Activated CD8-positive, alpha-beta memory T cell treated with anti-CD3 and anti-CD28 coated beads for 1 hour (primary cell): Measurements from ENCODE around the gene ADCY5.

Source experiments
- DNase-seq, 2 donors: peaks; one replicate each; pipeline ENCODE4 v3.0.0-alpha.2; 2020; ENCODE audit warnings: low read depth in 1 of 2; ENCODE audit errors: extremely low read depth in 1 of 2

Gene ADCY5

DNA sequence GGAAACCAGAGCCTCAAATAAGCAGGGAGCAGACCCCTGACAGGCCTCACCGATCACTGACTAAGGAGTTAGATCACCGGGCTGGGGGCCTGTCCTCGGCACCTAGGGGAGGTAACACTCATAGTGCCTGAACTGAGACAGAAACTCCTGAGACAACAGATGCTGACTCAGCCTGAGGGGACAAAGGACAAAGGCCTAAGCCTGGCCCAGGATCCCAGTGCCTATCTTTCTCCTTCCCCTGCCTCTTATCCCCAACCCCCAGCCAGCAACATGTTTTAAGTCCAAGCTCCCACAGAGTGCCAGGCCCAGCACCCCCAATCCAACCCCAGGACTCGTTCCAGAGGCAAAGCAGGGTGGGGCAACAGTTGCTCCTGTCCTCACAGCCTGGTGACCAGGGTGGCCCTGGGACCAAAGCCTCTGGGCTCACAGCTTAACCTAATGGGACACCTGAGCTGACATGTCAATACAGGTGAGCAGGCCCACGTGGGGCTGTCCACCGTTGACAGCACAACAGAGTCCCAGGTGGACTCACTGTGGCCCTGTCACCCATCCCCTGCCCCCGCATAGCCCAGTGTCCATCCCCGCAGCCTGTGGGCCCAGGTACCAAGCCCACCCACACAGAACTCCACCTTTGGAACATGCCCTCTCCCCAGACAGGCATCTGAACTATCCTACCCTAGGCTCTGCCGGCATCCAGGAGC lies 37.4 kb downstream of the ADCY5 start:
- DNase-seq, result no peak

DNA sequence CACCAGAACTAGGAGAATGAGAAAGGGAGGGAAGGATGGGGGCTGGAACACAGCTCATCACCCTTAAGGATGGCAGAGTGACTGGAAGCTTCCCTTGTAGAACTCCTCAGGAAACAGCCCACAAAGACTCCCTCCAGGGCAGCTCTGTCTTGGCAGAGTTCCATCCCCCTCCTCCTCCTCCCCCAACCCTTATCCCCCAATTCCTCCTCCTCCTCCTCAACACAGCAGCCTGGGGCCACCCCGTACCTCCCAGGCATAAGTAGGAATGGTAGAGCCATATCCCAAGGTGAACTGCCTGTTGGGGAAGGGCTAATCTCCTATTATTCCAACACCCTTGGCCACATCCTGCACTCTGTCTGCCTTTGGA lies 38.8 kb downstream of the ADCY5 start:
- no peak for DNase-seq

DNA sequence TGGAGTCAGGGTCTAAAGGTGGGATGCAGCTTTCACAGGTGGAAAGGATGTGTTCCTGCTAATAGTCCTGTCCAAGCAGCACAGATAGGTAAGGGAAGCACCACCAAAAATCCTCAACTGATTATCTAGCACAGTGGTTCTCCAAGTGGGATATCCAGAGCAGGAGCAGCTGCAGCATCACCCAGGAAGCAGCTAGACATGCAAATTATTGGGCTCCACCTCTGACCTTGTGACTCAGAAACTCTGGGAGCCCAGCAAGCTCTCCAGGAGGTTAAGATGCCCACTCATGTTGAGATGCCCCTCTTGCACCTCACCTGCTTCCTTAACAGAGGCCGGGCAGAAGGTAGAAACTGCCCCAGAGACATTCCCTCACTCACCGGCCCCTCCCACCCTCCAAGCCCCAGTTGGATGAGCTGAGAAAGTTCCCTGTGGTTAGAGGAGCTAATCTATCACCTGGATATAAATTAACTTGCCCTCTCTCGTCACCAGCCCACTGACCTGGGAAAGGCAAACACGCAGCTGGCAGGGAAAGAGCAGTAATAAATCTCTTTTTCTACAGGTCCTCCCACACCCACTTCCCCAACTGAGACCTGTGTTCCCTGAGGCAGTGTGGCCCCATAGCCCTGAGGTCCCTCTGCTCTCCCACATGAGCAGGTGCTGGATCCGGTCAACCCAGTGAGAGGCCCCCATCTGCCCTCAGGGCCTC lies 39.3 kb downstream of the ADCY5 start:
- no peak for DNase-seq

DNA sequence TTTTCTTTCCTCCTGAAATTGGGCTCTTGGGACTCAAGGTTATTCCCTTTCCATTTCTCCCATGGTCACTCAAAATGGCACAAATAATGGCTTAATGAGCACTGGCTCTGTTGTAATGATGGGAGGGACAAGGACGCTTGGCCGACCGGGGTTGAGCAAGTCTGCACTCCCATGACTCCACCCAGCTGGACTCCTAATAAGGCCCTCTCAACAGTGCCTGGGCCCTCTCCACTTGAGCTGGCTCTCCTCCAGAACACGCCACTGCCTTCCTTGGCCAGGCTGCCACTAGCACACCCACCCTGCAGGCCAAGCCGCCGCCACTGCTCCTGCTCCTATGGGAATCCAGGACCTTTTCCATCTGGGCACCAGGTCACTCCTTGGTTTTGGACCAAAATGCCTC lies 42.3 kb downstream of the ADCY5 start:
- DNase-seq, result no peak

DNA sequence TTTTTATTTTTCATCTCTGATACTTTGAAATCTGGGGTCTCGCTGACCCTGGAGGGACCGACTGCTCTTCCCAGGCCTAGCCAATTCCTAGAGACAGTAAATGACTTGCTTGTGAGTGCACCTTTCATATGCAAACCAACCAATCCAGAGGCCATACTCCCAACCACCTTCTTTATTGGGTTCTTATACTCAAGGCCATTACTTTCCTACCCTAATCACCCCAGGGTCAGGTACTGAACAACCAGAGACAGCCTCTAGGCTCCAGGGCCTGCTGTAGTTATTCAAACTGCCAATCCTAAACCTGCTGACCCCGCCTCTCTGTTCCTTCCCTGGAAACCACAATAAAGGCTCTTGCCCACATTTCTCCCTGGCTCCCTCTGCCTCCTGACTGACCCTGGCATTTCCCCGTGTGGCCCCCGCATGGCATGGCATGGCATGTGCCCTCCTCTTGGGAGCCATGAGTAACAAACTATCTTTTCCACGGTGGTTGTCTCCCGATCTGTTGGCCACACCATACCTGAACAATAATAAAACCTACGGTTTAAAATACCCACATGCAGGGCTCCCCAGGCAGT lies 42.9 kb downstream of the ADCY5 start:
- DNase-seq, result no peak

DNA sequence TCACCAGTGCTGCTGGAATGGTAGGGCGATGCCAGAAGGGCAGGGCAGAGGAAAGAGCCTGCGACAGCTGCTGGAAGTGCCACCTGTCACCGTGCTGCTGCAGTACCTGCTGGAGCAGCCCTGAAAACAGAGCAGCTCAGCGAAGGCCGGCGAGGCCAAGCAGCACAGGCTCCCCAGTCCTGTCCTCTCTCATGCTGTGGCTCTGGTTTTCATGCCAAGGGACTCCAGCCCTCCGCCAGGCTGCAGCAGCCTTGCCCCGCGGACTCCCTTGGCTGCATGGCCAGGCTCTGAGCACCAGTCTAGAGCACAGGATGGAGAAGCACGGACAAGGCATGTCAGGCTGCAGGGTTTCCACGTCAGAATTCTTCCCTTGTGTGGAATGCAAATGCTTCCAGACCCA lies 43.9 kb downstream of the ADCY5 start:
- DNase-seq, result no peak

DNA sequence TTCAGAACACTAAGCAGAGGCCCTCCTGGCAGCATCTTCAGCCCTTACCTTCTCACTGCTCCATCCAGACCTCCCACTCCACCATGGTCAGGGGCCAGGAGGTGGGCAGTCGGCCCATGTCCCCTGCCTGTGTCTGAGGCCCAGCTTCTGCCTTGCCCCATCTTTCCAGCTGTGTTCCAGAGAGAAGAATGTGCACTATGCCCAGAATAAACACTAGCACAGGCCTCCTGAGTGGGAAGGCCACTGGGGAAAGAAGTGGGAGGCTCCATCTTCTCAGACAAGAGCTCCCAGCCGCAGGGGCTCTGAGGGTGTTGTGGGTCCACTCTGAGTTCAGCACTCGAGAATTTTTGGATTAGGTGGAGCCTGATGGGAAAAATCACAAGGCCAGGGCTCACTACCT lies 44.5 kb downstream of the ADCY5 start:
- no peak for DNase-seq

DNA sequence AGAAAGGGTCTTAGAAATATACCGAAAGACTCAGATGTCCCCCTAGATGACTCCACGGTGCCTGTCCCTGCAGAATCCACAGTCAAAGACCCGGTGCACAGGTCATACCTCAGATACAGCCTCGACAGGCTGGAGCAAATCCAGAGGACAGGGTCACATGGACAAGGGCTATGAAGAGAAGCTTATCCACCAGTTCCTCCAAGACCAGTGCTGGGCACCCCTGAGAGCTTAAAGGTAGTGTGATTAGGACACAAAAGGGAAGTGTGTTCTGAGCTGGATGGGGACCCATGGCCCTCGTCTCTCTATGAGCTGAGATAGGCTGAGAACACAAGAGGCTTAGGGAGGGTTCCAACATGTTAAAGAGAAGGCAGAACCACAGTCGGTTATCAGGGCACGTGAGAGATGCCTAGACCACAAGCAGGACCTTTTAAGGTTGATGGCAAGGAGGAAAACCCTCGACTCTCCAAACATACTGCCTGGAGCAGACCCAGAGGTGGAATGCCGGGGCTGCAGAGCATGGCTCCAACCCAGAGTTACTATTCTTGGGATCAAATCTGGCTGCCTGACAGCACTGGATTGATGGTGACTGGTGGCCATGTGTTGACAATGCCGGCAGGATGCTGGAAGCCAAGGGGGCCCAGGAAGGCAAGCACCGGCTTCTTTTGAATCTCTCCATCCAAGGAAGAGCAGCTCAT lies 46.9 kb downstream of the ADCY5 start:
- DNase-seq, result no peak

DNA sequence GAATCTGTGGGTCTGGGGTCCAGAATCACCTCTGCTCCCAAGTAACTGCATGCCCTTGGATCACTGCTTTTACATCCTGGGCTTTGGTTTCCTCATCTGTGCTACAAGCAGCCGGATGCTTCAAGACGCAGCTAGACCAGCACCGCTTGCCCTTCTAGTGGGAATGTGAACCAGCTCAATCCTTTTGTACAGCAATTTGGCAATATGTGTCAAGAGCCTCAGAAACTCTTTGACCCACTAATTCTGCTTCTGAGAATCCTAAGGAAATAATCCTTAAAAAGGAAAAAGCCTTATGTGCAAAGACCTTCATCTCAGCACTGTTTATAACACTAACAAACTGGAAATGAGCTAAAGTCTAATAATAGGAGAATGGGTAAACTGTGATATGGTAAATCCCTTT lies 48.7 kb downstream of the ADCY5 start:
- DNase-seq, result no peak

DNA sequence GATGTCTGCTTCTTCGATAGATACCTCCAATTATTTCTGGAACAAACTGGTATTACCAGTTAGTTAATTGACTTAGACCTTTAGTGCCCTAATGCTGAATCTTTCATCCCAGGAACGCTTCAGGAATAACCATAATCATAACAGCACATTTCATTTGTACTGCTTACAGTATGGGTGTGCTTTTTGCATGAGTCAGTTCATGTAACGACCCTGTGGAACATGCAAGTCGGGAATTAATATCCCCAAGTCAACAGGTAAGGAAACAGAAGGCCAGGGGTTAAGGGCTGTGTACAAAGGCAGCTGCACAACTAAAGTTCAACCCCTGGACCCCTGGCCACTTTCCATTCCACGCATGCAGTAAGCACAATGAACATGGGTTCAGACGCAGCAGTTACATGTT lies 49.2 kb downstream of the ADCY5 start:
- DNase-seq, result no peak

DNA sequence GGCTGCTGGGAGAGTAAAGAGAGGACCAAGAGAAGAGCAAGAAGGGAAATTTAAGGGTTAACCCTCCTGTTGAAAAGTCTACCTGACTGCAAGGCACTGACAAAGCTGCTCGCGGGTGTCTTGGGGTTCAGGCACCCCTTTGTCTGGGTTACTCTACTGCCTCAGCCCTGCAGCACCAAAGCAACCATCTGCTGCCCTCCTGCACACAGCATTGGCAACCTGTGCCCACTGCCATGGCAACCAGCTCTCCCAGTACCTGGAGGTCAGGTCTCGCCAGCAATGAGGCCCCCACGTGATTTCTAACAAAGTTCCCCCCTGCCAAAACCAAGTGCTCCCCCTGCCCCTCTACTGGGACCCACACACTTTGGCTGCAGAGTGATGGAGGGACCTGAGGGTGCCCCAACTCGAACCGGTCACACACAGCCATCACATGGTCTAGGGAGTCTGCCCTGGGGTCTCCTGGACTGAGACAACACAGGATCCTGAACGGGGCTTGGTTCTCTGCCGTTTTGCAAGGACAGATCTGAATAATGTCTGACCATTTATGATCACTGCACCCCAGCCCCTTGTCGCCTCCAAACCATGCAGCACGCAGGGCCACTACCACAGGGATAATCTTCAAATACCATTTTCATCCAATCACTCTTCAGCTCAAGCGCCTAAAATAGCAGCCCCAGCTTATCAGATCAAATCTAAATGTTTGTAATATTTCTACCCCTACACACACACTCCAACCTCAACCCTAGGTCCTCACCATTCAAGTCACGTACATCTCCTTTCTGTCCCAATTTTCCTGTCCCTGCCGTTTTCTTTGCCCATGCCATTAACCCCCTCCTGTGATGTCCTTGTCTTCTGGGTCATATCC lies 50.7 kb downstream of the ADCY5 start:
- DNase-seq, result no peak

DNA sequence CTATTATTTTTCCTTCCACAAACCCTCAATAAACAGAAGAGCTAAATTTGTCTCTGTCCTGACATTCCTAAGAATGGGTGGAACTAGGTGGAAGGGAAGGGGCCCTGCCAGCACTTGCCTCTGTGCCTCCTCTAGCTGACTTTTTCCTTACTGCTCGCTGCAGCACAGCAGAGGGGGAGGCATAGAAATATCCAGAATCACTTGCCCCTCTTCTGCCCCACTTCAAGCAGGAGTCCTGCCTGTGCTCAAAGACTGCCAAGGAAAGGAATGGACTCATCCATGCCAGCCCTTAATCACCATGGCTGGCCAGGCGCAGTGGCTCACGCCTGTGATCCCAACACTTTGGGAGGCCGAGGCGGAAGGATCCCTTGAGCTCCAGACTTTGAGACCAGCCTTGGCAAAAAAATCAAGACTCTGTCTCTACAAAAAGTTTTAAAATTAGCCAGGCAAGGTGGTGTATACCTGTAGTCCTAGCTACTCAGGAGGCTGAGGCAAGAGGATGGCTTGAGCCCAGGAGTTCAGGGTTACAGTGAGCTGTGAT lies 51.8 kb downstream of the ADCY5 start:
- no peak for DNase-seq

DNA sequence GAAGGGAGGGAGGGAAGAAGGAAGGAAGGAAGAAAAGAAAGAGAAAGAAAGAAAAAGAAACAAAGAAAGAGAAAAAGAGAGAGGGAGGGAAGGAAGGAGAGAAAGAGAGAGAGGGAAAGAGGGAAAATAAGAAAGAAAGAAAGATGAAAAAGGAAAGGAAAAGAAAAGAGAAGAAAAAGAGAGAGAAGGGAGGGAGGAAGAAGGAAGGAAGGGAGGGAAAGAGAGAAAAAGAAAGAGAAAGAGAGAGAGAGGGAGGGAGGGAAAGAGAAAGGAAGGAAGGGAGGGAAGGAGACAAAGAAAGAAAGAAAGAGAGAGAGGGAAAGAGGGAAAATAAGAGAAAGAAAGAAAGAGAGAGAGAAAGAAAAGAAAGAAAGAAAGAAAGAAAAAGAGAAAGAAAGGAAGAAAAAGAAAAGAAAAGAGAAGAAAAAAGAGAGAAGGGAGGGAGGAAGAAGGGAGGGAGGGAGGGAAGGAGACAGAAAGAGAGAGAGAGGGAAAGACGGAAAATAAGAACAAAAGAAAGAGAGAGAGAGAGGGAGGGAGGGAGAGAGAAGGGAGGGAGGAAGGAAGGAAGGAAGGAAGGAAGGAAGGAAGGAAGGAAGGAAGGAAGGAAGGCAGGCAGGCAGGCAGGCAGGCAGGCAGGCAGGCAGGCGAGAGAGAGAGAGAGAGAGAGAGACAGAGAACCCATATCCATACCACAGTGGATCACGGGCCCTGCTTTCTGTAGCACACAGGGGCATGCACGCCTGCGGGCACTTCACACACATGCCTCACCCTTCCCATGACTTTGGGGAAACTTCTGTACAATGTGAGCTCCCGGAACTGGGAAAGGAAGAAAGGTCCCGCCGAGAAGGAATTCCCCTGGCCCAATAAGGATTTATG lies 52.5 kb downstream of the ADCY5 start:
- DNase-seq, result no peak

DNA sequence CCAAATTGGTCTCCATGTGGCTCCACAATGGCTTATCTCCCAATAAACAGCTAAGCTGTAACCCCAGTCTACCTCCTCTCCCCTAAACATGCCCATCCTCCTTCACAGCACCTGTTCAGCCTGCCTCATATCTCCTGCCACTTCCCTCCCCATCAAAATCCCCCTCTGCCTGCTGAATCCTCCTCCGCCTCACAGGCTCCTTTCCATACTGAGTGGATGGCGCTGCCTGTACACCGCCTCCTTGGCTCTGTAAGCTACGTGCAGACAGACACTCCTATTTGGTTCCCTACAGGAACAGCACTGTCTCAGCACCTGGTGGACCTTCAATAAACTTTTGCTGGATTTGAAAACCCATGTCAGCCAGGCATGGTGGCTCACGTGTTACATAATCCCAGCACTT lies 53.7 kb downstream of the ADCY5 start:
- no peak for DNase-seq

DNA sequence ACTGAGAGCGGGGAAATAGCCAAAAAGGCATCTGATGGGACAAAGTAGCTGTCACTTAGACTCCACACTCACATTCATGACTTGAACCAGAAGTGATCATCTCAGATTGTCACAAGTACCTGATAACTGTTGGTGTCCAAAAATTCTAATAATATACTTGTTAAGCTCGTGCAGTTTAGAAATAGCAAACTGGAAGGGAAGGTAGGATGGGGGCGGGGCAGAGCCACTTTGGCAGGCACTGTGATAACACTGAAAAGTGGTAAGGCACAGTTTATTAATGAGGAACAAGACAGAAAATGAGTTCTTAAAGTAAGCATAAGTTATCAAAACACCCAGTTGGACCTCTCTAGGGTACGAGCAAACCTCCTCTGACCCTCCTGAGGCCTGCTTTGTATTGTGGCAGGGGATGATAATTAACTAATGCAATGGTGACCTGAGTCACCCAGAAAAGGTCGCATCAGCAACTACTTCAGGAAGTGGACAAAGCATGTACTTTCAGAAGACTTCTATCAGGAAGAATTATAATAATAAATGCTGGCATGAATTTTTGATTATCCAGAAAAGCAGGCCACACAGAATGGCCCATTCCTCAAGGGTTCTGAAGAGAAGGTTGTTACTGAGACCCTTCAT lies 54.4 kb downstream of the ADCY5 start:
- no peak for DNase-seq

DNA sequence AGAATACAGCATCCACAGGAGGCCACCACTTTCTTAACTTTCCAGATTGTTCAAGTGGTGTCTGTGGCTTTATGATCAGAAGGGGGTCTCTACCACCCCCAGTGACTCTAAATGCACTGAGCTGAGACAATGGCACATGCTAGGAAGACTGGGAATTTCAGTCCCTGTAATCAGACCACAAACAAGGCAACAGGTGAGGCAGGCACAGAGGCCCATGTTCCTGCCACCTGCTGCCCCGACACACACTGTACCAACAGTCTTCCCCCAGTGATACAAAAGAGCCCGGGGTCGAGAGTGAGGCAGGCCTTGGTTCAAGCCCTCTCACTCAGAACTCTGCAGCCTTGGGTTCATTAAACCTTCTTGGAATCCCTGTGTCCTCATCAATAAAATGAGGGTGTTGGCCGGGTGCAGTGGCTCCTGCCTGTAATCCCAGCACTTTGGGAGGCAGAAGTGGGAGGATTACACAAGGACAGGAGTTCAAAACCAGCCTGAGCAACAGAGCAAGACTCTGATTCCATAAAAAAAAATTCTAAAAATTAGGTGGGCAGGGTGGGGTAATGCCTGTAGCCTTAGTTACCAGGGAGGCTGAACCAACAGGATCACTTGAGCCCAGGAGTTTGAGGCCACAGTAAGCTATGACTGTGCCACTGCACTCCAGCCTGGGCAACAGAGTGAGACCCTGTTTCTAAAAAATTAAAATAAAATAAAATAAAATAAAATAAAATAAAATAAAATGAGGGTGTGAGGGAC lies 55.8 kb downstream of the ADCY5 start:
- no peak for DNase-seq

DNA sequence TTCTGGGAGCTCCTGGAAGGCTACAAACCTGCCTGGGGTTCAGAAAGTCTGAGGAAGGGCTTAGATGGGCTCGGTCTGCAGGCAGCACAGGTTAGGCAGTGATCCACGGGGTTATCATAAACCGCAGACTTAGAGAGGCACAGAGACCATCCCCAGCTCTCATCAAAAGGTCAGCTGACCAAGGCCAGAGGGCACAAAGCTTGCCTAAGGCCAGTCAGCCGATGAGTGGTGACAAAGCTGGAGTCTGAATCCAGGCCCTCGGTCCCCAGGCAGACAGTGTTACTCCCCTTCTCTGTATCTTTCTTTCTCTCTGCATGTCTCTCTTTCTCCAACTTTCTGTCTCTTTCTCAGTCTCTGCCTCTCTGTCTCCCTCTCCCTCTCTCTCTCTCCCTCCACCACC lies 56.5 kb downstream of the ADCY5 start:
- no peak for DNase-seq

DNA sequence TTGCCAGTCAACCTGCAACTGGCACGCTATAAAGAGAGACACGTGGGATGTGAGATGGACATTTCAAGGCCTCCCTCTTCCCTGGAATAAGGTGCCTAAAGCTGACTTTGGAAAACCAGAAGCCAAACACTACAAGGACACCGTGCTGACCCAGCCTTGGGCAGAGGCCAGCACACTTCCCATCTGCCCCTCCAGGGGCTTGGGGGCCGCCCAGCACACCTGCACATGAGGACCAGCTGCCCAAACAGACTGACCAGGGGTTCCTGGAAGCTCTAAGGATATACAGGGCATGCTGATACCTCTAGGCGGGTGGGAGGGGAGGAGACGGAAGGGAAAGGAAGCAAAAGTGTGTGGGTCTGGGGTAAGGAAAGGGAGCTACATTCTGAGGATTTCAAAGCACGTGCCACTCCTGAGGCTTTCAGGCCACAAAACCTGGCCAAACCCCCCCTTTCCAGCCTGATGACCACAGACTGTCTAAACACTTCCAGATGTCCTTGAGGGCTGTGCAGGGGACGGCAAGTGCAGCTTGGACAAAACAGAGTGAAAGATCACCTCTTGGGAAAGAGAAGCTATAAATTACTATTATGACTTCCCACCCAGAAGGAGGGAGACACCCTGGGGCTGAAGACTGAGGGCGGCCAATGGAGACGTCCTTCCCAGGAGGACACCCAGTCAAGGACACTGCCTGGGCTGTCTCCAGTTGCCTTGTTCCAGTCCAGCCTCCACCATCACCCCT lies 57.9 kb downstream of the ADCY5 start:
- no peak for DNase-seq
